HepG2 (cell line): Measurements from ENCODE around the gene CPN1. TPM values are rescaled to one million over a fixed set of nuclear protein-coding genes. Genes with fewer than 3 reads are reported as not detected.

Experiments
- FOXK2 ChIP-seq: fragments of 450-650 bp; IDR thresholded peaks from 2 replicates; pipeline ENCODE4 v1.6.1; 2016
- MEF2D ChIP-seq: sonication (generic); formaldehyde crosslinking; IDR thresholded peaks from 2 replicates; pipeline ENCODE4 v1.5.1; 2020; ENCODE audit warnings: mild to moderate bottlenecking, missing genetic modification reagents
- MTA1 ChIP-seq: sonication (generic); formaldehyde crosslinking; IDR thresholded peaks from 2 replicates; pipeline ENCODE4 v1.4.0; 2020; ENCODE audit warnings: missing genetic modification reagents, mild to moderate bottlenecking, borderline replicate concordance
- RXRA ChIP-seq: sonication (generic); formaldehyde crosslinking; IDR thresholded peaks from 2 replicates; pipeline ENCODE4 v1.5.1; 2020; ENCODE audit warnings: missing genetic modification reagents
- SOX6 ChIP-seq, 2 experiments: fragments of 450-650 bp in 1 of 2; sonication (generic) in 1 of 2; formaldehyde crosslinking in 1 of 2; IDR thresholded peaks; 2 replicates each; pipeline versions ENCODE4 v1.4.0 to v1.6.1; 2017 to 2020; ENCODE audit warnings: antibody characterized with exemption in 1 of 2, mild to moderate bottlenecking in 1 of 2, missing genetic modification reagents in 1 of 2
- ZNF263 ChIP-seq: sonication (generic); formaldehyde crosslinking; IDR thresholded peaks from 2 replicates; pipeline ENCODE4 v1.4.0; 2020; ENCODE audit warnings: missing genetic modification reagents
- ZNF292 ChIP-seq: sonication (generic); formaldehyde crosslinking; IDR thresholded peaks from 2 replicates; pipeline ENCODE4 v1.8.1; 2022; ENCODE audit warnings: mild to moderate bottlenecking, low read depth, missing genetic modification reagents, borderline replicate concordance
- ZNF326 ChIP-seq: sonication (generic); formaldehyde crosslinking; IDR thresholded peaks from 2 replicates; pipeline ENCODE4 v1.4.0; 2020; ENCODE audit warnings: missing genetic modification reagents, borderline replicate concordance
- polyA plus RNA-seq, 8 experiments: library from polyadenylated mRNA; depleted of rRNA in 3 of 8; stranded (reverse) in 7 of 8; unstranded in 1 of 8; fragments of >200 nt; fragmentation: Illumina TruSeq in 4 of 8; extraction: Trizol in 4 of 8; gene quantifications; 2 replicates each; pipeline versions ENCODE4 v1.2.1 to v1.2.3, GENCODE V29; 2011 to 2016; ENCODE audit warnings: low read depth in 4 of 8, missing spikeins in 1 of 8, mixed read lengths in 1 of 8; ENCODE audit not compliant: insufficient read depth in 1 of 8
- total RNA-seq, 5 experiments: library from RNA; depleted of rRNA; stranded (reverse); fragments of >200 nt; fragmentation: Illumina TruSeq; extraction: Trizol; gene quantifications; 2 replicates each; pipeline ENCODE4 v1.2.3, GENCODE V29; 2016; ENCODE audit warnings: low read depth in 1 of 5
- TF ChIP-seq, protein P1 (sequence below): sonication (generic); formaldehyde crosslinking; IDR thresholded peaks from 2 replicates; pipeline ENCODE4 v1.8.0; 2022; ENCODE audit warnings: mild to moderate bottlenecking, missing genetic modification reagents, moderate library complexity
- TF ChIP-seq, protein P2 (sequence below): sonication (generic); formaldehyde crosslinking; IDR thresholded peaks from 2 replicates; pipeline ENCODE4 v1.8.0; 2022; ENCODE audit warnings: missing genetic modification reagents, mild to moderate bottlenecking, borderline replicate concordance
- TF ChIP-seq, protein P3 (sequence below): sonication (generic); formaldehyde crosslinking; conservative IDR thresholded peaks from 2 replicates; pipeline ENCODE4 v1.4.0; 2020; ENCODE audit warnings: missing genetic modification reagents
- TF ChIP-seq, protein P4 (sequence below): sonication (generic); formaldehyde crosslinking; conservative IDR thresholded peaks from 2 replicates; pipeline ENCODE4 v1.4.0; 2020; ENCODE audit warnings: mild to moderate bottlenecking, missing genetic modification reagents, moderate library complexity
- TF ChIP-seq, protein P5 (sequence below): sonication (generic); formaldehyde crosslinking; IDR thresholded peaks from 2 replicates; pipeline ENCODE4 v1.5.1; 2020; ENCODE audit warnings: mild to moderate bottlenecking, missing genetic modification reagents, borderline replicate concordance

CPN1 gene
- total and polyA plus RNA-seq, 2 of the 13 experiments (the other 11 are each of a cell fraction or from before 2014, with no cell fraction given), result 17.3 to 35.1 TPM

DNA sequence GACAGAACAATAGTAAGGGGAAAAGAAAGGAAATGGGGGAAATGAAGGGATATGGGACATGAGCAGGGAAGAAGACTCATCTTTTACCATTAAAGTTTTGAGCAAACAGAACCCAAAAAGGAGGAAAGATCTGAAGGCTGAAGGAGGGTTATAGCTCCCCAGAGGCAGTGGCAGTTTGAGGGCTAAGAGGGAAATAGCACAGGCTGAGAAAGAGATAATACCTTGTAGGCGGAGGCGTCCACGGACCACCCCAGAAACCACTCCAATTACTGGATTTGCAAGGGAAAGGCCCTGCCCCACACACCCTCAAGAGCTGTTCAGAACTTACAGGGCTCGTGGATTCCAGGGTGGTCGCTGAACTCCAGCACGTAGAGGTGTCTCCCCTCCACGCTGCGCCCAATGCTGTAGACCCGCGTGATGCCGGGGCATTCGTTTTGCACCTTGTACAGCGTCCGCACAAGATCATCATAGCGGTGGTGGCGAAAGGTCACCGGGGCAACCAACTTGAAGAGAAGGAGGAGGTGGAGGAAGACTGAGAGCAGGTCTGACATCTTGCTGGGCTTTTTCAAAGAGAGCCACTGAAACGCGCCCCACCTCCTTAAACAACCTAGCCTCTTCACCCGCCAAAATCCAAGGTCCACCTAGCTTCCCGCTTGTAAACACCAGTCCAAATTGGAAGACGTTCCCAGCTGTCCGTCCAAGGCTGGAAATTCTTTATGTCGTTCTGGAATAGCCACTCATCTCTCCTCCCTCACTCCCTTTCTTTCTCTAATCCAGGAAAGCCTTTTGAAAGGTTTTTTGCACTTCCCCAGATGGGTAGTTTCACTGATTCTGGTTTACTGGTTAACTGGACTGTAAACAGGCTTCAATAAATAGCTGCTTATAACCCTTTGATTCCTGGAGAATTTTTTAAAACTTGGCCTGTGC lies at the start of gene CPN1 (continued):
- TF ChIP-seq, protein P1, sequence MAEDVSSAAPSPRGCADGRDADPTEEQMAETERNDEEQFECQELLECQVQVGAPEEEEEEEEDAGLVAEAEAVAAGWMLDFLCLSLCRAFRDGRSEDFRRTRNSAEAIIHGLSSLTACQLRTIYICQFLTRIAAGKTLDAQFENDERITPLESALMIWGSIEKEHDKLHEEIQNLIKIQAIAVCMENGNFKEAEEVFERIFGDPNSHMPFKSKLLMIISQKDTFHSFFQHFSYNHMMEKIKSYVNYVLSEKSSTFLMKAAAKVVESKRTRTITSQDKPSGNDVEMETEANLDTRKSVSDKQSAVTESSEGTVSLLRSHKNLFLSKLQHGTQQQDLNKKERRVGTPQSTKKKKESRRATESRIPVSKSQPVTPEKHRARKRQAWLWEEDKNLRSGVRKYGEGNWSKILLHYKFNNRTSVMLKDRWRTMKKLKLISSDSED (CRISPR knock-in tag), result no peak
- TF ChIP-seq FOXK2 (0 out of 2 replicates have a peak, but pooled peaks have one; percentile 13), ZNF263 (CRISPR knock-in tag) (0 out of 2 replicates have a peak, but pooled peaks have one; percentile 40), SOX6 (IDR thresholded peaks at IDR 0.05) (no peak), SOX6 (CRISPR knock-in tag; IDR thresholded peaks at IDR 0.05) (peak; percentile 30; the same call in 1 of the 2 replicates), ZNF326 (CRISPR knock-in tag) (no peak), RXRA (CRISPR knock-in tag) (0 out of 2 replicates have a peak, but pooled peaks have one; percentile 22), ZNF292 (CRISPR knock-in tag) (peak; percentile 69; the same call in 1 of the 2 replicates), MTA1 (CRISPR knock-in tag) (peak; percentile 67; the same call in 1 of the 2 replicates), MEF2D (no peak)
- TF ChIP-seq, protein P2, sequence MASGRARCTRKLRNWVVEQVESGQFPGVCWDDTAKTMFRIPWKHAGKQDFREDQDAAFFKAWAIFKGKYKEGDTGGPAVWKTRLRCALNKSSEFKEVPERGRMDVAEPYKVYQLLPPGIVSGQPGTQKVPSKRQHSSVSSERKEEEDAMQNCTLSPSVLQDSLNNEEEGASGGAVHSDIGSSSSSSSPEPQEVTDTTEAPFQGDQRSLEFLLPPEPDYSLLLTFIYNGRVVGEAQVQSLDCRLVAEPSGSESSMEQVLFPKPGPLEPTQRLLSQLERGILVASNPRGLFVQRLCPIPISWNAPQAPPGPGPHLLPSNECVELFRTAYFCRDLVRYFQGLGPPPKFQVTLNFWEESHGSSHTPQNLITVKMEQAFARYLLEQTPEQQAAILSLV (CRISPR knock-in tag), result 0 out of 2 replicates have a peak, but pooled peaks have one; percentile 44
- TF ChIP-seq, protein P3, sequence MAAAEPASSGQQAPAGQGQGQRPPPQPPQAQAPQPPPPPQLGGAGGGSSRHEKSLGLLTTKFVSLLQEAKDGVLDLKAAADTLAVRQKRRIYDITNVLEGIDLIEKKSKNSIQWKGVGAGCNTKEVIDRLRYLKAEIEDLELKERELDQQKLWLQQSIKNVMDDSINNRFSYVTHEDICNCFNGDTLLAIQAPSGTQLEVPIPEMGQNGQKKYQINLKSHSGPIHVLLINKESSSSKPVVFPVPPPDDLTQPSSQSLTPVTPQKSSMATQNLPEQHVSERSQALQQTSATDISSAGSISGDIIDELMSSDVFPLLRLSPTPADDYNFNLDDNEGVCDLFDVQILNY (CRISPR knock-in tag), result no peak
- TF ChIP-seq, protein P4, sequence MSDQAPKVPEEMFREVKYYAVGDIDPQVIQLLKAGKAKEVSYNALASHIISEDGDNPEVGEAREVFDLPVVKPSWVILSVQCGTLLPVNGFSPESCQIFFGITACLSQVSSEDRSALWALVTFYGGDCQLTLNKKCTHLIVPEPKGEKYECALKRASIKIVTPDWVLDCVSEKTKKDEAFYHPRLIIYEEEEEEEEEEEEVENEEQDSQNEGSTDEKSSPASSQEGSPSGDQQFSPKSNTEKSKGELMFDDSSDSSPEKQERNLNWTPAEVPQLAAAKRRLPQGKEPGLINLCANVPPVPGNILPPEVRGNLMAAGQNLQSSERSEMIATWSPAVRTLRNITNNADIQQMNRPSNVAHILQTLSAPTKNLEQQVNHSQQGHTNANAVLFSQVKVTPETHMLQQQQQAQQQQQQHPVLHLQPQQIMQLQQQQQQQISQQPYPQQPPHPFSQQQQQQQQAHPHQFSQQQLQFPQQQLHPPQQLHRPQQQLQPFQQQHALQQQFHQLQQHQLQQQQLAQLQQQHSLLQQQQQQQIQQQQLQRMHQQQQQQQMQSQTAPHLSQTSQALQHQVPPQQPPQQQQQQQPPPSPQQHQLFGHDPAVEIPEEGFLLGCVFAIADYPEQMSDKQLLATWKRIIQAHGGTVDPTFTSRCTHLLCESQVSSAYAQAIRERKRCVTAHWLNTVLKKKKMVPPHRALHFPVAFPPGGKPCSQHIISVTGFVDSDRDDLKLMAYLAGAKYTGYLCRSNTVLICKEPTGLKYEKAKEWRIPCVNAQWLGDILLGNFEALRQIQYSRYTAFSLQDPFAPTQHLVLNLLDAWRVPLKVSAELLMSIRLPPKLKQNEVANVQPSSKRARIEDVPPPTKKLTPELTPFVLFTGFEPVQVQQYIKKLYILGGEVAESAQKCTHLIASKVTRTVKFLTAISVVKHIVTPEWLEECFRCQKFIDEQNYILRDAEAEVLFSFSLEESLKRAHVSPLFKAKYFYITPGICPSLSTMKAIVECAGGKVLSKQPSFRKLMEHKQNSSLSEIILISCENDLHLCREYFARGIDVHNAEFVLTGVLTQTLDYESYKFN, result peak; percentile 77
- TF ChIP-seq, protein P5, sequence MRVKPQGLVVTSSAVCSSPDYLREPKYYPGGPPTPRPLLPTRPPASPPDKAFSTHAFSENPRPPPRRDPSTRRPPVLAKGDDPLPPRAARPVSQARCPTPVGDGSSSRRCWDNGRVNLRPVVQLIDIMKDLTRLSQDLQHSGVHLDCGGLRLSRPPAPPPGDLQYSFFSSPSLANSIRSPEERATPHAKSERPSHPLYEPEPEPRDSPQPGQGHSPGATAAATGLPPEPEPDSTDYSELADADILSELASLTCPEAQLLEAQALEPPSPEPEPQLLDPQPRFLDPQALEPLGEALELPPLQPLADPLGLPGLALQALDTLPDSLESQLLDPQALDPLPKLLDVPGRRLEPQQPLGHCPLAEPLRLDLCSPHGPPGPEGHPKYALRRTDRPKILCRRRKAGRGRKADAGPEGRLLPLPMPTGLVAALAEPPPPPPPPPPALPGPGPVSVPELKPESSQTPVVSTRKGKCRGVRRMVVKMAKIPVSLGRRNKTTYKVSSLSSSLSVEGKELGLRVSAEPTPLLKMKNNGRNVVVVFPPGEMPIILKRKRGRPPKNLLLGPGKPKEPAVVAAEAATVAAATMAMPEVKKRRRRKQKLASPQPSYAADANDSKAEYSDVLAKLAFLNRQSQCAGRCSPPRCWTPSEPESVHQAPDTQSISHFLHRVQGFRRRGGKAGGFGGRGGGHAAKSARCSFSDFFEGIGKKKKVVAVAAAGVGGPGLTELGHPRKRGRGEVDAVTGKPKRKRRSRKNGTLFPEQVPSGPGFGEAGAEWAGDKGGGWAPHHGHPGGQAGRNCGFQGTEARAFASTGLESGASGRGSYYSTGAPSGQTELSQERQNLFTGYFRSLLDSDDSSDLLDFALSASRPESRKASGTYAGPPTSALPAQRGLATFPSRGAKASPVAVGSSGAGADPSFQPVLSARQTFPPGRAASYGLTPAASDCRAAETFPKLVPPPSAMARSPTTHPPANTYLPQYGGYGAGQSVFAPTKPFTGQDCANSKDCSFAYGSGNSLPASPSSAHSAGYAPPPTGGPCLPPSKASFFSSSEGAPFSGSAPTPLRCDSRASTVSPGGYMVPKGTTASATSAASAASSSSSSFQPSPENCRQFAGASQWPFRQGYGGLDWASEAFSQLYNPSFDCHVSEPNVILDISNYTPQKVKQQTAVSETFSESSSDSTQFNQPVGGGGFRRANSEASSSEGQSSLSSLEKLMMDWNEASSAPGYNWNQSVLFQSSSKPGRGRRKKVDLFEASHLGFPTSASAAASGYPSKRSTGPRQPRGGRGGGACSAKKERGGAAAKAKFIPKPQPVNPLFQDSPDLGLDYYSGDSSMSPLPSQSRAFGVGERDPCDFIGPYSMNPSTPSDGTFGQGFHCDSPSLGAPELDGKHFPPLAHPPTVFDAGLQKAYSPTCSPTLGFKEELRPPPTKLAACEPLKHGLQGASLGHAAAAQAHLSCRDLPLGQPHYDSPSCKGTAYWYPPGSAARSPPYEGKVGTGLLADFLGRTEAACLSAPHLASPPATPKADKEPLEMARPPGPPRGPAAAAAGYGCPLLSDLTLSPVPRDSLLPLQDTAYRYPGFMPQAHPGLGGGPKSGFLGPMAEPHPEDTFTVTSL, result 0 out of 2 replicates have a peak, but pooled peaks have one; percentile 23
